CD4-positive, alpha-beta memory T cell (primary cell): ENCODE results near the gene SHC4. TPM values are rescaled to one million over a fixed set of nuclear protein-coding genes. Genes with fewer than 3 reads are reported as not detected.
"Not testable (repeated sequence)": the region's sequence is repeated elsewhere in the genome, so short reads cannot be mapped to it uniquely, and the experiment has no call there.

ENCODE experiments used
- CTCF ChIA-PET: fragments of 350-600 bp; sonication (Branson Sonifier 250); formaldehyde crosslinking; loops from one replicate; lab custom pipeline; 2021; ENCODE audit warnings: inconsistent platforms; ENCODE audit not compliant: partially characterized antibody; lab: Charles Lee
- POLR2A ChIA-PET: fragments of 350-600 bp; sonication (Branson Sonifier 250); formaldehyde crosslinking; loops from one replicate; lab custom pipeline; 2021; ENCODE audit not compliant: partially characterized antibody; lab: Charles Lee
- DNase-seq, 5 donors: peaks; one replicate each; pipeline versions ENCODE4 v3.0.0 to v3.0.0-alpha.2; 2020 to 2022; ENCODE audit warnings: mixed read lengths in 1 of 5
- H3K27ac ChIP-seq: one replicate; pipeline ENCODE4 v1.7.0; 2013; ENCODE audit warnings: low read depth, low read length
- H3K27me3 ChIP-seq: 2 replicates; pipeline ENCODE4 v1.7.0; 2013; ENCODE audit warnings: mild to moderate bottlenecking, low read length, moderate library complexity; ENCODE audit not compliant: insufficient read depth
- H3K36me3 ChIP-seq: 2 replicates; pipeline ENCODE4 v1.7.0; 2013; ENCODE audit warnings: mild to moderate bottlenecking, low read length, moderate library complexity; ENCODE audit not compliant: insufficient read depth
- H3K4me1 ChIP-seq: 2 replicates; pipeline ENCODE4 v1.7.0; 2013; ENCODE audit warnings: mild to moderate bottlenecking, low read length, moderate library complexity; ENCODE audit not compliant: insufficient read depth
- H3K4me3 ChIP-seq, 2 donors: one replicate each; pipeline ENCODE4 v1.7.0; 2013; ENCODE audit warnings: low read length in 2 of 2, mild to moderate bottlenecking in 1 of 2
- H3K9me3 ChIP-seq, 2 donors: one replicate each; pipeline ENCODE4 v1.7.0; 2013; ENCODE audit warnings: low read length in 2 of 2, control low read depth in 1 of 2; ENCODE audit not compliant: control insufficient read depth in 1 of 2
- H3K27ac Mint-ChIP-seq, 7 donors: one replicate each; pipeline ENCODE4 v1.8.0; 2020 to 2021; ENCODE audit warnings: mixed read lengths in 7 of 7, mild to moderate bottlenecking in 6 of 7, inconsistent platforms in 3 of 7, moderate library complexity in 3 of 7
- H3K27me3 Mint-ChIP-seq, 2 donors: one replicate each; pipeline ENCODE4 v1.8.0; 2020 to 2021; ENCODE audit warnings: mixed read lengths in 2 of 2
- H3K36me3 Mint-ChIP-seq, 2 donors: one replicate each; pipeline ENCODE4 v1.8.0; 2020 to 2021; ENCODE audit warnings: mixed read lengths in 2 of 2, inconsistent platforms in 1 of 2, mild to moderate bottlenecking in 1 of 2
- H3K4me1 Mint-ChIP-seq, 4 donors: one replicate each; pipeline ENCODE4 v1.8.0; 2020 to 2021; ENCODE audit warnings: mixed read lengths in 4 of 4, mild to moderate bottlenecking in 1 of 4
- H3K4me3 Mint-ChIP-seq, 8 donors: one replicate each; pipeline ENCODE4 v1.8.0; 2020 to 2021; ENCODE audit warnings: mixed read lengths in 8 of 8, mild to moderate bottlenecking in 7 of 8, moderate library complexity in 6 of 8, inconsistent platforms in 3 of 8
- H3K9me3 Mint-ChIP-seq, 8 donors: one replicate each; pipeline ENCODE4 v1.8.0; 2020 to 2021; ENCODE audit warnings: mixed read lengths in 8 of 8, mild to moderate bottlenecking in 5 of 8, inconsistent platforms in 3 of 8, moderate library complexity in 1 of 8
- intact Hi-C: fragments of 100-400 bp; cut with micrococcal nuclease; formaldehyde crosslinking; loops from one replicate; pipeline ENCODE4 v1.15.1; 2023
- polyA plus RNA-seq, 2 donors: library from polyadenylated mRNA; unstranded; fragments of 300-500 nt; fragmentation: Illumina TruSeq; gene quantifications; one replicate each; pipeline ENCODE4 v1.2.3, GENCODE V29; 2021
- total RNA-seq, 2 experiments: library from RNA; stranded (reverse); gene quantifications; one replicate each; pipeline ENCODE4 v1.2.3, GENCODE V29; 2021

The SHC4 gene
- total and polyA plus RNA-seq, 4 experiments from 2014 or later, result 0.28 to 0.29 TPM; not detected in 2

DNA sequence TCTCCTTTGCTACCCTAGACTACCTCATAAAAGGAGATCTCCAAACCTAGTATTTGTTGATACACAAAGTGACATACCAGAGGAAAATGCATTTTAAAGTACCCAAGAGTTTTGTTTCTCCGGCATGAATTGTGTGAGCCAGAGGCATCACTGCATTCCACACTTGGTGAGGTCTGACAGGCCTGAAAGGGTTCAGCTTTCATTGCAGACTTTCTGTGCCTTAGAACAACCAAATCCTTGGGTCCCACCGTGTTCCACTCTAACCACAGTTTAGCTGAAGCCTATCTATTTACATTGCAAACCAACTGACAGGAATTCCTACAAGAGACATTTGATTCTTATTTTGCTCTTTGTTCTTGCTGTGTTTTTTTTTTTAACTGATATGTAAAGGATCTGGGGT lies 106.8 kb downstream of the SHC4 start:
- intact Hi-C loops, result no loop called here
- POLR2A ChIA-PET, result no interaction called here
- peaks cover 2 to 4% of the 10 kb centered on the region in 2 donors for H3K27me3 Mint-ChIP-seq

GRCh38 chr15:48855501-48856440 lies 107.9 kb downstream of the SHC4 start:
- CTCF ChIA-PET, result interaction anchor here (0.9 to 1.5 kb wide), 2 partner anchors 9 to 1289 kb away, joined by 3 read pairs; no protein-coding TSS in a partner anchor
- POLR2A ChIA-PET, result no interaction called here

More for the DNA sequence above, 106.8 kb downstream of the SHC4 start:
- H3K4me3 ChIP-seq, result no peak overlapping the region
- Mint-ChIP-seq H3K9me3 (no peaks in the 10 kb centered on the region), H3K4me3 (no peak overlapping the region), H3K27ac (no peak overlapping the region), H3K4me1 (peaks cover 0 to 1% (median under 1%) of the 10 kb centered on the region in 4 donors), H3K36me3 (no peaks in the 10 kb centered on the region)
- H3K4me1 ChIP-seq, result no peaks in the 10 kb centered on the region
- no peaks in the 10 kb centered on the region for H3K9me3 ChIP-seq
- CTCF ChIA-PET, result interaction anchor here (6.5 kb wide), 1 partner anchor 119 kb away, joined by 39 read pairs; no protein-coding TSS in a partner anchor
- no peak for DNase-seq
- H3K36me3 ChIP-seq, result no peaks in the 10 kb centered on the region
- no peaks in the 10 kb centered on the region for H3K27me3 ChIP-seq
- no peak overlapping the region for H3K27ac ChIP-seq

DNA sequence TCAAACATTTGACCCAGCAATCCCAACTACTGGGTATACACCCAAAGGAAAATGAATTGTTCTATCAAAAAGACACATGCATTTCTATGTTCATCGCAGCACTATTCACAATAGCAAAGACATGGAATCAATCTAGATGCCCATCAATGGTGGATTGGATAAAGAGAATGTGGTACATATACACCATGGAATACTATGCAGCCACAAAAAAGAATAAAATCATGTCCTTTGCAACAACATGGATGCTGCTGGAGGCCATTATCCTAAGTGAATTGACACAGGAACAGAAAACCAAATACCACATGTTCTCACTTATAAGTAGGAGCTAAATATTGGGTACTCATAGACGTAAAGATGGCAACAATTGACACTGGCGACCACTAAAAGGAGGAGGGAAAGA lies 109.3 kb downstream of the SHC4 start:
- H3K36me3 ChIP-seq, H3K4me1 Mint-ChIP-seq, H3K27ac ChIP-seq, H3K27me3 ChIP-seq, intact Hi-C loops, H3K9me3 ChIP-seq, H3K36me3 Mint-ChIP-seq, DNase-seq, CTCF ChIA-PET, H3K27me3 Mint-ChIP-seq, H3K4me1 ChIP-seq, H3K4me3 ChIP-seq, POLR2A ChIA-PET, H3K27ac Mint-ChIP-seq, H3K9me3 Mint-ChIP-seq, H3K4me3 Mint-ChIP-seq: not testable (repeated sequence)

More at GRCh38 chr15:48855501-48856440, 107.9 kb downstream of the SHC4 start:
- Histone ChIP-seq H3K9me3 (no peaks in the 10 kb centered on the region), H3K4me3 (no peak overlapping the region), H3K27me3 (no peaks in the 10 kb centered on the region), H3K36me3 (no peaks in the 10 kb centered on the region), H3K27ac (no peak overlapping the region), H3K4me1 (no peaks in the 10 kb centered on the region)
- H3K4me1 Mint-ChIP-seq, result no peaks in the 10 kb centered on the region
- H3K36me3 Mint-ChIP-seq, result no peaks in the 10 kb centered on the region
- H3K27me3 Mint-ChIP-seq, result peaks cover 4 to 6% of the 10 kb centered on the region in 2 donors
- intact Hi-C loops, result no loop called here
- no peak overlapping the region for H3K4me3 Mint-ChIP-seq
- DNase-seq, result no peak
- H3K27ac Mint-ChIP-seq, result no peak overlapping the region
- no peaks in the 10 kb centered on the region for H3K9me3 Mint-ChIP-seq

- no peak overlapping the region for H3K27ac ChIP-seq
- Mint-ChIP-seq H3K9me3 (no peaks in the 10 kb centered on the region), H3K36me3 (no peaks in the 10 kb centered on the region), H3K4me1 (no peaks in the 10 kb centered on the region), H3K27me3 (peaks cover 11 to 12% of the 10 kb centered on the region in 2 donors), H3K27ac (no peak overlapping the region), H3K4me3 (no peak overlapping the region)
- intact Hi-C loops, result no loop called here
- H3K4me3 ChIP-seq, result no peak overlapping the region
- no peaks in the 10 kb centered on the region for H3K36me3 ChIP-seq
- no peaks in the 10 kb centered on the region for H3K4me1 ChIP-seq
- ChIA-PET CTCF (no interaction called here), POLR2A (no interaction called here)
- no peaks in the 10 kb centered on the region for H3K9me3 ChIP-seq
- DNase-seq, result no peak
- H3K27me3 ChIP-seq, result no peaks in the 10 kb centered on the region
Observed at GRCh38 chr15:48851956-48852355, 111.8 kb downstream of the SHC4 start.

- CTCF ChIA-PET, result no interaction called here
- Histone ChIP-seq H3K9me3 (no peaks in the 10 kb centered on the region), H3K36me3 (no peaks in the 10 kb centered on the region), H3K27me3 (no peaks in the 10 kb centered on the region), H3K4me1 (no peaks in the 10 kb centered on the region), H3K4me3 (no peak overlapping the region), H3K27ac (no peak overlapping the region)
- no peak for DNase-seq
- Mint-ChIP-seq H3K9me3 (no peaks in the 10 kb centered on the region), H3K36me3 (no peaks in the 10 kb centered on the region), H3K27ac (no peak overlapping the region), H3K27me3 (peaks cover 12% of the 10 kb centered on the region in 2 donors), H3K4me3 (no peak overlapping the region), H3K4me1 (no peaks in the 10 kb centered on the region)
- intact Hi-C loops, result no loop called here
- POLR2A ChIA-PET, result no interaction called here
Observed at GRCh38 chr15:48850648-48851047, 113.1 kb downstream of the SHC4 start.

GRCh38 chr15:48845123-48845522 lies 118.6 kb downstream of the SHC4 start:
- Mint-ChIP-seq H3K27me3 (peaks cover 10% of the 10 kb centered on the region in 2 donors), H3K4me1 (no peaks in the 10 kb centered on the region), H3K27ac (no peak overlapping the region), H3K9me3 (no peaks in the 10 kb centered on the region), H3K4me3 (no peak overlapping the region), H3K36me3 (no peaks in the 10 kb centered on the region)
- H3K27ac ChIP-seq, result no peak overlapping the region
- no peak overlapping the region for H3K4me3 ChIP-seq
- H3K36me3 ChIP-seq, result no peaks in the 10 kb centered on the region
- H3K27me3 ChIP-seq, result no peaks in the 10 kb centered on the region
- H3K4me1 ChIP-seq, result no peaks in the 10 kb centered on the region
- CTCF ChIA-PET, result no interaction called here
- intact Hi-C loops, result no loop called here
- DNase-seq, result no peak
- POLR2A ChIA-PET, result no interaction called here
- no peaks in the 10 kb centered on the region for H3K9me3 ChIP-seq

DNA sequence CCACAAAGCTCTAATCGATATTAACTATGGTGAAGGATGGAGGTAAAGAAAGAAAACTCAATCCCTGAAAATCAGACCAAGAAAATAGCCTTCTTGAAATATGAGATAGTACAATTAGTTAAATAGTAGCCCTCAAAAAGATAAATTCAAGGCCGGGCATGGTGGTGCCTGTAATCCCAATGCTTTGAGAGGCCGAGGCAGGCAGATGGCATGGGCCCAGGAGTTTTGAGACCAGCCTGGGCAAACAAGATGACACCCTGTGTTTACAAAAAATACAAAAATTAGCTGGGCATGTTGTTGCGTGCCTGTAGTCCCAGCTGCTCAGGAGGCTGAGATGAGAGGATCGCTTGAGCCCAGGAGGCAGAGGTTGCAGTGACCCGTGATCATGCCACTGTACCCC lies 121.2 kb downstream of the SHC4 start:
- Histone ChIP-seq H3K4me1 (no peaks in the 10 kb centered on the region), H3K36me3 (no peaks in the 10 kb centered on the region), H3K4me3 (no peak overlapping the region), H3K27ac (no peak overlapping the region), H3K27me3 (no peaks in the 10 kb centered on the region), H3K9me3 (no peaks in the 10 kb centered on the region)
- H3K36me3 Mint-ChIP-seq, result no peaks in the 10 kb centered on the region
- no peaks in the 10 kb centered on the region for H3K9me3 Mint-ChIP-seq
- H3K27me3 Mint-ChIP-seq, result peaks cover 1 to 6% of the 10 kb centered on the region in 2 donors
- H3K4me1 Mint-ChIP-seq, result no peaks in the 10 kb centered on the region
- CTCF ChIA-PET, result no interaction called here
- intact Hi-C loops, result no loop called here
- no peak overlapping the region for H3K27ac Mint-ChIP-seq
- POLR2A ChIA-PET, result no interaction called here
- DNase-seq, result no peak
- H3K4me3 Mint-ChIP-seq, result no peak overlapping the region
